Erythroblast (primary cell): Measurements from ENCODE around the gene SOX11.

Source experiments
- GATA1 ChIP-seq: IDR thresholded peaks from 2 replicates; pipeline ENCODE4 v1.6.1; 2011; ENCODE audit warnings: low read depth, mild to moderate bottlenecking, control low read depth, low read length, moderate library complexity
- POLR2A ChIP-seq: IDR thresholded peaks from 2 replicates; pipeline ENCODE4 v1.6.1; 2011; ENCODE audit warnings: mild to moderate bottlenecking, low read length

- TF ChIP-seq POLR2A (no peak), GATA1 (no peak)
These were observed 1.4 kb downstream of the SOX11 start for GRCh38 chr2:5693287-5694201.
